HEK293 (cell line): ENCODE measurements around the gene UBE2J2.

ENCODE experiments used
- CTCF ChIA-PET: fragments of 350-600 bp; formaldehyde crosslinking; extraction: SDS; loops from one replicate; lab custom pipeline; 2021; ENCODE audit warnings: antibody characterized with exemption; lab: Yijun Ruan, JAX
- POLR2A ChIA-PET: fragments of 300-600 bp; formaldehyde crosslinking; extraction: SDS; loops from one replicate; lab custom pipeline; 2020; ENCODE audit warnings: antibody characterized with exemption, inconsistent platforms; lab: Yijun Ruan, JAX
- H3K27ac ChIP-seq: fragments of 200-500 bp; sonication (Bioruptor generic); 2 replicates; pipeline ENCODE4 v1.5.1; 2014; ENCODE audit warnings: low read depth, low read length, control low read depth, inconsistent platforms; ENCODE audit errors: extremely low read depth
- H3K36me3 ChIP-seq, 2 experiments: fragments of 200-500 bp in 1 of 2; sonication (Bioruptor generic) in 1 of 2; 1 replicate in 1 of 2; 2 replicates in 1 of 2; pipeline ENCODE4 v1.5.1; 2014 to 2017; ENCODE audit warnings: inconsistent platforms in 2 of 2, low read length in 2 of 2; ENCODE audit not compliant: control insufficient read depth in 2 of 2, insufficient read depth in 1 of 2
- H3K4me1 ChIP-seq: fragments of 200-500 bp; sonication (Bioruptor generic); 2 replicates; pipeline ENCODE4 v1.5.1; 2014; ENCODE audit warnings: mild to moderate bottlenecking, low read length, inconsistent platforms; ENCODE audit not compliant: control insufficient read depth, insufficient read depth
- H3K4me3 ChIP-seq: 2 replicates; pipeline ENCODE4 v1.5.1; 2011; ENCODE audit warnings: low read depth, mild to moderate bottlenecking, control low read depth, low read length, moderate library complexity
- H3K9me3 ChIP-seq: fragments of 200-500 bp; sonication (Bioruptor generic); 2 replicates; pipeline ENCODE4 v1.5.1; 2014; ENCODE audit warnings: low read depth, low read length, inconsistent platforms; ENCODE audit not compliant: control insufficient read depth, insufficient read depth
- BCL11A ChIP-seq: fragments of 450-650 bp; formaldehyde crosslinking; IDR thresholded peaks from 2 replicates; pipeline ENCODE4 v1.5.1; 2016; ENCODE audit warnings: low read depth, missing biosample characterization, missing genetic modification characterization
- IKZF3 ChIP-seq: fragments of 450-650 bp; IDR thresholded peaks from 2 replicates; pipeline ENCODE4 v1.5.0; 2018; ENCODE audit warnings: missing biosample characterization, mild to moderate bottlenecking, missing genetic modification characterization, moderate library complexity
- KLF10 ChIP-seq: fragments of 450-650 bp; IDR thresholded peaks from 2 replicates; pipeline ENCODE4 v1.5.1; 2018; ENCODE audit warnings: missing biosample characterization, mild to moderate bottlenecking, missing genetic modification characterization
- KLF9 ChIP-seq: fragments of 450-650 bp; formaldehyde crosslinking; IDR thresholded peaks from 2 replicates; pipeline ENCODE4 v1.5.1; 2016; ENCODE audit warnings: missing biosample characterization, missing genetic modification characterization, low read depth
- RBAK ChIP-seq: fragments of 450-650 bp; formaldehyde crosslinking; IDR thresholded peaks from 2 replicates; pipeline ENCODE4 v1.5.1; 2016; ENCODE audit warnings: missing biosample characterization, missing genetic modification characterization
- SP3 ChIP-seq: fragments of 450-650 bp; formaldehyde crosslinking; IDR thresholded peaks from 2 replicates; pipeline ENCODE4 v1.5.1; 2016; ENCODE audit warnings: missing biosample characterization, missing genetic modification characterization
- SP7 ChIP-seq: fragments of 450-650 bp; formaldehyde crosslinking; IDR thresholded peaks from 2 replicates; pipeline ENCODE4 v1.5.1; 2016; ENCODE audit warnings: missing biosample characterization, missing genetic modification characterization
- TCF7L2 ChIP-seq: IDR thresholded peaks from 2 replicates; pipeline ENCODE4 v1.6.1; 2011; ENCODE audit warnings: low read depth, mild to moderate bottlenecking, inconsistent platforms, low read length, moderate library complexity, borderline replicate concordance
- WT1 ChIP-seq: fragments of 450-650 bp; formaldehyde crosslinking; IDR thresholded peaks from 2 replicates; pipeline ENCODE4 v1.5.1; 2016; ENCODE audit warnings: missing biosample characterization, missing genetic modification characterization
- ZFP3 ChIP-seq: fragments of 450-650 bp; formaldehyde crosslinking; IDR thresholded peaks from 2 replicates; pipeline ENCODE4 v1.5.1; 2016; ENCODE audit warnings: low read depth, missing biosample characterization, missing genetic modification characterization
- ZFP69B ChIP-seq: fragments of 450-650 bp; formaldehyde crosslinking; IDR thresholded peaks from 2 replicates; pipeline ENCODE4 v1.5.1; 2016; ENCODE audit warnings: missing biosample characterization, missing genetic modification characterization
- ZNF10 ChIP-seq: fragments of 450-650 bp; formaldehyde crosslinking; IDR thresholded peaks from 2 replicates; pipeline ENCODE4 v1.5.1; 2017; ENCODE audit warnings: missing biosample characterization, missing genetic modification characterization
- ZNF140 ChIP-seq: fragments of 450-650 bp; formaldehyde crosslinking; IDR thresholded peaks from 2 replicates; pipeline ENCODE4 v1.5.1; 2016; ENCODE audit warnings: missing biosample characterization, missing genetic modification characterization
- ZNF184 ChIP-seq: fragments of 450-650 bp; IDR thresholded peaks from 2 replicates; pipeline ENCODE4 v1.5.1; 2018; ENCODE audit warnings: missing biosample characterization, mild to moderate bottlenecking, missing genetic modification characterization
- ZNF214 ChIP-seq: fragments of 450-650 bp; formaldehyde crosslinking; IDR thresholded peaks from 2 replicates; pipeline ENCODE4 v1.5.1; 2017; ENCODE audit warnings: missing biosample characterization, mild to moderate bottlenecking, missing genetic modification characterization, borderline replicate concordance
- TF ChIP-seq, protein P1 (sequence below): fragments of 450-650 bp; formaldehyde crosslinking; IDR thresholded peaks from 2 replicates; pipeline ENCODE4 v1.5.1; 2016; ENCODE audit warnings: missing biosample characterization, missing genetic modification characterization
- TF ChIP-seq, protein P2 (sequence below): fragments of 450-650 bp; formaldehyde crosslinking; IDR thresholded peaks from 2 replicates; pipeline ENCODE4 v1.5.1; 2016; ENCODE audit warnings: missing biosample characterization, missing genetic modification characterization
- TF ChIP-seq, protein P3 (sequence below): fragments of 450-650 bp; formaldehyde crosslinking; IDR thresholded peaks from 2 replicates; pipeline ENCODE4 v1.5.1; 2016; ENCODE audit warnings: missing biosample characterization, missing genetic modification characterization, low read depth
- TF ChIP-seq, protein P4 (sequence below): fragments of 450-650 bp; formaldehyde crosslinking; IDR thresholded peaks from 2 replicates; pipeline ENCODE4 v1.5.1; 2016; ENCODE audit warnings: missing biosample characterization, missing genetic modification characterization
- TF ChIP-seq, protein P5 (sequence below): fragments of 450-650 bp; formaldehyde crosslinking; IDR thresholded peaks from 2 replicates; pipeline ENCODE4 v1.5.1; 2017; ENCODE audit warnings: missing biosample characterization, missing genetic modification characterization
- TF ChIP-seq, protein P6 (sequence below): IDR thresholded peaks from 2 replicates; pipeline ENCODE4 v1.6.1; 2011; ENCODE audit warnings: mild to moderate bottlenecking, low read depth, low read length, borderline replicate concordance
- TF ChIP-seq, protein P7 (sequence below): fragments of 450-650 bp; formaldehyde crosslinking; IDR thresholded peaks from 2 replicates; pipeline ENCODE4 v1.5.1; 2016; ENCODE audit warnings: missing biosample characterization, missing genetic modification characterization

The UBE2J2 gene

DNA sequence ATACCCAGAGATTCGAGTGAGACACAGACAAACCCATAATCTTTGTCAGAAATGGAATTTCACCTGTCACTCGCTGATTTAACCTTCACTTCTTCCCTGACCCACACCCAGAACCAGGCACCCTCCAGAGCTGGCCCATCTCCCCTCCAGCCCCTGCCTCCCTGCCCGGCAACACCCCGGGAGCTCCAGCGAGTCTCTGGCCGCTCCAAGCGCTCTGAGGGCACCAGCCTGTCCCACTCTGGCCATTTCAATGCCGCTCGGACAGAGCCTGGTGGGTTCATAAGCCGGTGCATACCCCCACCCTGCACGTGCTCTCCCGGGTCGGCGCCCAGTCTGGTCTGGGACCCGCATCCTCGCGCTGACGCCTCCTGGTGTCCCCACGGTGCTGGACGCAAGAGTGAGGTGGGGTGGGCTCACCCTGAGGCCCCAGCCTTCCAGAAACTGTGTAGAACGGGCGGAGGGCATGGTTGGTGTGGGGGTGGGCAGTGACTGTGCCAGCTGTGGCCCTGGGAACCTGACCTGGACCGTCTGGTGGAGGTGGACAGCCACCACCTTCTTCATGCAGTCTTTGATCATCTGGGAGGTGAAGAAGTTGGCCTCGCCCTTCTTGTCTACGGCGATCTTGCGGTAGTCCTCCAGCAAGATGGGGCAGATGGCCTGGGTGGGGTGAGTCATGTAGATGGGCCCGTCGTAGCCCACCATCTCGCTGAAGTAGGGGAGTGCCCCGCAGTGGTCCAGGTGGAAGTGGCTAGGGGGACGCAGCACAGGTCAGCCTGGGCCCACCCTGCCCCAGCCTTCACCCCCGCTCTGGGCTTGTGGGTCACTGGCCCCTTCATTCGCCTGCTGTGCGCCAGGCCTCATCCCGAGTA, 45.4 kb upstream of the UBE2J2 start (continued):
- TF ChIP-seq, protein P1, sequence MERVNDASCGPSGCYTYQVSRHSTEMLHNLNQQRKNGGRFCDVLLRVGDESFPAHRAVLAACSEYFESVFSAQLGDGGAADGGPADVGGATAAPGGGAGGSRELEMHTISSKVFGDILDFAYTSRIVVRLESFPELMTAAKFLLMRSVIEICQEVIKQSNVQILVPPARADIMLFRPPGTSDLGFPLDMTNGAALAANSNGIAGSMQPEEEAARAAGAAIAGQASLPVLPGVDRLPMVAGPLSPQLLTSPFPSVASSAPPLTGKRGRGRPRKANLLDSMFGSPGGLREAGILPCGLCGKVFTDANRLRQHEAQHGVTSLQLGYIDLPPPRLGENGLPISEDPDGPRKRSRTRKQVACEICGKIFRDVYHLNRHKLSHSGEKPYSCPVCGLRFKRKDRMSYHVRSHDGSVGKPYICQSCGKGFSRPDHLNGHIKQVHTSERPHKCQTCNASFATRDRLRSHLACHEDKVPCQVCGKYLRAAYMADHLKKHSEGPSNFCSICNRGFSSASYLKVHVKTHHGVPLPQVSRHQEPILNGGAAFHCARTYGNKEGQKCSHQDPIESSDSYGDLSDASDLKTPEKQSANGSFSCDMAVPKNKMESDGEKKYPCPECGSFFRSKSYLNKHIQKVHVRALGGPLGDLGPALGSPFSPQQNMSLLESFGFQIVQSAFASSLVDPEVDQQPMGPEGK (tag by site-specific recombination): peak; percentile 57
- TF ChIP-seq SP3 (tag by site-specific recombination) (no peak), ZNF140 (tag by site-specific recombination) (no peak)
- TF ChIP-seq, all 188 proteins: peak for 6

DNA sequence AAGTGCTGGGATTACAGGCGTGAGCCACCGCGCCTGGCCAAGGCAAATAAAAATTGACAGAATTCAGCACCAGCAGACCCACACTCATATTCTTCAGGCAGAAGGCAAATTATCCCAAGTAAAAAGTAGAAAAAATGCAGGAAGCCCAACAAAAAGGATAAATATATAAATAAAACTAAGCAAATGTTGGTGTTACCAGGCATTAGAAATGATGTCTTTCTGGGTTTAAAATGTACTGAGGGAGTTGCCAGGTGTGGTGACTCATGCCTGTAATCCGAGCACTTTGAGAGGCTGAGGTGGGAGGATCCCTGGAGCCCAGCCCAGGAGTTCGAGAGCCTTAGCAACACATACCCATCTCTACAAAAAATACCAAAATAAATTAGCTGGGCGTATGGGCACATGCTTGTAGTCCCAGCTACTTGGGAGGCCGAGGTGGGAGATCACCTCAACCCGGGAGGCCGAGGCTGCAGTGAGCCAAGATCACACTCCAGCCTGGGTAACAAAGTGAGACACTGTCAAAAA, 44.5 kb upstream of the UBE2J2 start:
- peaks cover 20 to 78% of the 10 kb centered on the region in 2 experiments for H3K36me3 ChIP-seq
- H3K4me1 ChIP-seq: peaks cover 20% of the 10 kb centered on the region
- ChIA-PET CTCF (no interaction called here), POLR2A (interaction anchor here (0.7 to 1.7 kb wide), 6 partner anchors 9 to 318 kb away, joined by 3 to 7 read pairs (median 4); partner anchors contain the start of gene HES4)
- no peaks in the 10 kb centered on the region for H3K9me3 ChIP-seq
- H3K4me3 ChIP-seq: no peak overlapping the region
- H3K27ac ChIP-seq: 0 out of 2 replicates have a peak overlapping the region, but pooled peaks have one; percentile 58
- TF ChIP-seq, protein P2, sequence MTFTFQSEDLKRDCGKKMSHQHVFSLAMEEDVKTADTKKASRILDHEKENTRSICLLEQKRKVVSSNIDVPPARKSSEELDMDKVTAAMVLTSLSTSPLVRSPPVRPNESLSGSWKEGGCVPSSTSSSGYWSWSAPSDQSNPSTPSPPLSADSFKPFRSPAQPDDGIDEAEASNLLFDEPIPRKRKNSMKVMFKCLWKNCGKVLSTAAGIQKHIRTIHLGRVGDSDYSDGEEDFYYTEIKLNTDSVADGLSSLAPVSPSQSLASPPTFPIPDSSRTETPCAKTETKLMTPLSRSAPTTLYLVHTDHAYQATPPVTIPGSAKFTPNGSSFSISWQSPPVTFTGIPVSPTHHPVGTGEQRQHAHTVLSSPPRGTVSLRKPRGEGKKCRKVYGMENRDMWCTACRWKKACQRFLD (tag by site-specific recombination): no peak
- TF ChIP-seq, protein P3, sequence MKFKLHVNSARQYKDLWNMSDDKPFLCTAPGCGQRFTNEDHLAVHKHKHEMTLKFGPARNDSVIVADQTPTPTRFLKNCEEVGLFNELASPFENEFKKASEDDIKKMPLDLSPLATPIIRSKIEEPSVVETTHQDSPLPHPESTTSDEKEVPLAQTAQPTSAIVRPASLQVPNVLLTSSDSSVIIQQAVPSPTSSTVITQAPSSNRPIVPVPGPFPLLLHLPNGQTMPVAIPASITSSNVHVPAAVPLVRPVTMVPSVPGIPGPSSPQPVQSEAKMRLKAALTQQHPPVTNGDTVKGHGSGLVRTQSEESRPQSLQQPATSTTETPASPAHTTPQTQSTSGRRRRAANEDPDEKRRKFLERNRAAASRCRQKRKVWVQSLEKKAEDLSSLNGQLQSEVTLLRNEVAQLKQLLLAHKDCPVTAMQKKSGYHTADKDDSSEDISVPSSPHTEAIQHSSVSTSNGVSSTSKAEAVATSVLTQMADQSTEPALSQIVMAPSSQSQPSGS (tag by site-specific recombination): 0 out of 2 replicates have a peak, but pooled peaks have one; percentile 30
- no peak for TF ChIP-seq ZFP3
- peak; percentile 87 for TF ChIP-seq SP7
- peak; percentile 87 for TF ChIP-seq KLF10 (tag by site-specific recombination)
- TF ChIP-seq RBAK (tag by site-specific recombination): no peak
- TF ChIP-seq TCF7L2: no peak
- TF ChIP-seq KLF9 (tag by site-specific recombination): peak; percentile 67
- TF ChIP-seq ZNF10 (tag by site-specific recombination): no peak
- TF ChIP-seq, protein P4, sequence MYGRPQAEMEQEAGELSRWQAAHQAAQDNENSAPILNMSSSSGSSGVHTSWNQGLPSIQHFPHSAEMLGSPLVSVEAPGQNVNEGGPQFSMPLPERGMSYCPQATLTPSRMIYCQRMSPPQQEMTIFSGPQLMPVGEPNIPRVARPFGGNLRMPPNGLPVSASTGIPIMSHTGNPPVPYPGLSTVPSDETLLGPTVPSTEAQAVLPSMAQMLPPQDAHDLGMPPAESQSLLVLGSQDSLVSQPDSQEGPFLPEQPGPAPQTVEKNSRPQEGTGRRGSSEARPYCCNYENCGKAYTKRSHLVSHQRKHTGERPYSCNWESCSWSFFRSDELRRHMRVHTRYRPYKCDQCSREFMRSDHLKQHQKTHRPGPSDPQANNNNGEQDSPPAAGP (tag by site-specific recombination): peak; percentile 84; the same call in 1 of the 2 replicates
- TF ChIP-seq WT1: peak; percentile 96
- peak; percentile 42 for TF ChIP-seq SP3 (tag by site-specific recombination)
- TF ChIP-seq, protein P5, sequence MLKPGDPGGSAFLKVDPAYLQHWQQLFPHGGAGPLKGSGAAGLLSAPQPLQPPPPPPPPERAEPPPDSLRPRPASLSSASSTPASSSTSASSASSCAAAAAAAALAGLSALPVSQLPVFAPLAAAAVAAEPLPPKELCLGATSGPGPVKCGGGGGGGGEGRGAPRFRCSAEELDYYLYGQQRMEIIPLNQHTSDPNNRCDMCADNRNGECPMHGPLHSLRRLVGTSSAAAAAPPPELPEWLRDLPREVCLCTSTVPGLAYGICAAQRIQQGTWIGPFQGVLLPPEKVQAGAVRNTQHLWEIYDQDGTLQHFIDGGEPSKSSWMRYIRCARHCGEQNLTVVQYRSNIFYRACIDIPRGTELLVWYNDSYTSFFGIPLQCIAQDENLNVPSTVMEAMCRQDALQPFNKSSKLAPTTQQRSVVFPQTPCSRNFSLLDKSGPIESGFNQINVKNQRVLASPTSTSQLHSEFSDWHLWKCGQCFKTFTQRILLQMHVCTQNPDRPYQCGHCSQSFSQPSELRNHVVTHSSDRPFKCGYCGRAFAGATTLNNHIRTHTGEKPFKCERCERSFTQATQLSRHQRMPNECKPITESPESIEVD (tag by site-specific recombination): peak; percentile 97
- TF ChIP-seq BCL11A (tag by site-specific recombination): peak; percentile 5; the same call in 1 of the 2 replicates
- TF ChIP-seq, protein P6, sequence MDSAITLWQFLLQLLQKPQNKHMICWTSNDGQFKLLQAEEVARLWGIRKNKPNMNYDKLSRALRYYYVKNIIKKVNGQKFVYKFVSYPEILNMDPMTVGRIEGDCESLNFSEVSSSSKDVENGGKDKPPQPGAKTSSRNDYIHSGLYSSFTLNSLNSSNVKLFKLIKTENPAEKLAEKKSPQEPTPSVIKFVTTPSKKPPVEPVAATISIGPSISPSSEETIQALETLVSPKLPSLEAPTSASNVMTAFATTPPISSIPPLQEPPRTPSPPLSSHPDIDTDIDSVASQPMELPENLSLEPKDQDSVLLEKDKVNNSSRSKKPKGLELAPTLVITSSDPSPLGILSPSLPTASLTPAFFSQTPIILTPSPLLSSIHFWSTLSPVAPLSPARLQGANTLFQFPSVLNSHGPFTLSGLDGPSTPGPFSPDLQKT: no peak
- TF ChIP-seq, protein P7, sequence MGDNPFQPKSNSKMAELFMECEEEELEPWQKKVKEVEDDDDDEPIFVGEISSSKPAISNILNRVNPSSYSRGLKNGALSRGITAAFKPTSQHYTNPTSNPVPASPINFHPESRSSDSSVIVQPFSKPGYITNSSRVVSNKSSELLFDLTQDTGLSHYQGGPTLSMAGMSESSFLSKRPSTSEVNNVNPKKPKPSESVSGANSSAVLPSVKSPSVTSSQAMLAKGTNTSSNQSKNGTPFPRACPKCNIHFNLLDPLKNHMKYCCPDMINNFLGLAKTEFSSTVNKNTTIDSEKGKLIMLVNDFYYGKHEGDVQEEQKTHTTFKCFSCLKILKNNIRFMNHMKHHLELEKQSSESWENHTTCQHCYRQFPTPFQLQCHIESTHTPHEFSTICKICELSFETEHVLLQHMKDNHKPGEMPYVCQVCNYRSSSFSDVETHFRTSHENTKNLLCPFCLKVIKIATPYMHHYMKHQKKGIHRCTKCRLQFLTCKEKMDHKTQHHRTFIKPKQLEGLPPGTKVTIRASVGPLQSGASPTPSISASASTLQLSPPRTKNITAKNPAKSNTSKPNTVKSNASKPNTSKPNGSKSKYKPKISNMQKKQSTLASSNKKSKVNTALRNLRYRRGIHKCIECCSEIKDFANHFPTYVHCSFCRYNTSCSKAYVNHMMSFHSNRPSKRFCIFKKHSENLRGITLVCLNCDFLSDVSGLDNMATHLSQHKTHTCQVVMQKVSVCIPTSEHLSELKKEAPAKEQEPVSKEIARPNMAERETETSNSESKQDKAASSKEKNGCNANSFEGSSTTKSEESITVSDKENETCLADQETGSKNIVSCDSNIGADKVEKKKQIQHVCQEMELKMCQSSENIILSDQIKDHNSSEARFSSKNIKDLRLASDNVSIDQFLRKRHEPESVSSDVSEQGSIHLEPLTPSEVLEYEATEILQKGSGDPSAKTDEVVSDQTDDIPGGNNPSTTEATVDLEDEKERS (tag by site-specific recombination): peak; percentile 13; the same call in 1 of the 2 replicates
- peak; percentile 74 for TF ChIP-seq IKZF3
- TF ChIP-seq ZFP69B (tag by site-specific recombination): no peak
- no peak for TF ChIP-seq ZNF140 (tag by site-specific recombination)
- no peak for TF ChIP-seq ZNF214
- peak; percentile 65 for TF ChIP-seq ZNF184 (tag by site-specific recombination)
